GM19438 (cell line): ENCODE data around the gene PTPN14.
A peak's percentile ranks its signal among the peaks of the same experiment; 100 is the strongest.

Experiments used
- ATAC-seq: cut with Tn5 transposase; IDR thresholded peaks from one replicate; pipeline ENCODE4 v1.9.1; 2021; ENCODE audit warnings: low read depth; ENCODE audit not compliant: unreplicated experiment

The PTPN14 gene

GRCh38 chr1:214439352-214440119 lies 111.9 kb downstream of the PTPN14 start:
- ATAC-seq: peak; percentile 76

- peak; percentile 39 for ATAC-seq
These were observed 112.9 kb downstream of the PTPN14 start for GRCh38 chr1:214438530-214438929.

- no peak for ATAC-seq
These were observed 113.3 kb downstream of the PTPN14 start for GRCh38 chr1:214438075-214438474.

- no peak for ATAC-seq
These were observed 115.5 kb downstream of the PTPN14 start for GRCh38 chr1:214435867-214436266.

DNA sequence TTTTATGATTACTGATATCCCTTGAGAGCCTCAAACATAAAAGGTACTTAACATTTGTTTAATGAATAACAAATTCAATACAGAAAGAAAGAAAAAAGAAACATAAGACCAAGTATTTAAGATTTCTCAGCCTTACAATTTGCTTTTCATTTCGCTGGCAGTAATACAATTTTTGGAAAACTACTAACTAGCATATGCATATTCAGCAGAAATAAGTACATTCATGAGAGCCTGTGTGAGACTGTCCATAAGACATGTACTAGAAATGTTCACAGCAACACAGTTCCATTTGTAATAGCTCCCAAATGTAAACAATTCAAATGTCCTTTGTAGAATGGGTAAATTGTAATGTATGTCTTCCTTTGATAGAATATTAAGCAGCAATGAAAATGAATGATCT lies 119.2 kb downstream of the PTPN14 start:
- ATAC-seq: no peak

DNA sequence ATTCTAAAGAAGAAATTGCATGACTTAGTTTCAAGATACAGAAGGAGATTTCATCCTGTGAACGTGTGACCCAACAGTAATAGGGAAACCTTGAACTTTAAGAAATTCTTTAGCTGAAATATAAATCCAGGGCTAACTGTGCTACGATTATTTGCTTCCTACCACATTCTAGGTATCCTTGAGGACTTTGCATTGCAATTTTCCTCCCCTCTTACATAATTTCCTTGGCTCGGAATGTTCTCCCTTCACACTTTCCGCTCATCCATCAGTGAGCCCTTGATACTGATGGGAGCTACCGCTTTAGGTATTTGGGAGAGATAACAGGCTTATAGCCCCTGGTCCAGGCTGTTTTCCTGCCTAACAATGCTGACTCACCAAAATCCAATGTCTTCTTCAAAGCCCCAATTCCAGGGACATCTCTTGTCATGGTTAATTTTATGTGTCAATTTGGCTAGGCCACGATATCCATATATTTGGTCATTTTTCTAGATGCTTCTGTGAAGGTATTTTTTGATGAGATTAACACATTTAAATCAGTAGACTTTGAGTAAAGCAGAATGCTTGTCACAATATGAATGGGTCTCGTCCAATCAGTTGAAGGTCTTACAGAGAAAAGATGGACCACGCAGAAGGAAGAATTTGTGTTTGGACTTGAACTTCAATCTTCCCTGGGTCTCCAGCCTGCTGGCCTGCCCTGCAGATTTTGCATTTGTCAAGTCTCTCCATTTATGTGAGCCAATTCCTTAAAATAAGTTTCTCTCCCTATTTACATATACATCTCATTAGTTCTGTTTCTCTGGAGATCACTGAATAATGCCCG lies 121.2 kb downstream of the PTPN14 start:
- ATAC-seq: no peak

- ATAC-seq: peak; percentile 97
These were observed 123.5 kb downstream of the PTPN14 start for GRCh38 chr1:214427871-214428277.

DNA sequence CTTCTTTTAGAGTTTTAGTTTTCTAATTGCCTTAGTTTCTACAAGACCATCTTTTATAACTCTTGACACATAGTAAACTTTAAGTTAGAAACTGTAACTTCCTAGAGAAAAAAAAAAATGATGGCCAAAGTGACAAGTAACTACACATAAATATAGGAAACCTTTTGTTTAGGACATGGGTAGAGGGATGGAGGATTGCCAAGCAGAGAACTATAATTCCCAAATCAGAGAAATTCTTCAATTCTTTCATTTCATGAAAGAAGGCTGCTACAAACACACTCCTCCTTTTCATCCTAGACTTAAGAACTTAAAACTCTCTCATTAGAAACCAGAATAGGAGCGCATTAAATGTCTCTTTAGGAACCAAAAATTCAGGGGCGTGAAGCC lies 125.0 kb downstream of the PTPN14 start:
- ATAC-seq: no peak

DNA sequence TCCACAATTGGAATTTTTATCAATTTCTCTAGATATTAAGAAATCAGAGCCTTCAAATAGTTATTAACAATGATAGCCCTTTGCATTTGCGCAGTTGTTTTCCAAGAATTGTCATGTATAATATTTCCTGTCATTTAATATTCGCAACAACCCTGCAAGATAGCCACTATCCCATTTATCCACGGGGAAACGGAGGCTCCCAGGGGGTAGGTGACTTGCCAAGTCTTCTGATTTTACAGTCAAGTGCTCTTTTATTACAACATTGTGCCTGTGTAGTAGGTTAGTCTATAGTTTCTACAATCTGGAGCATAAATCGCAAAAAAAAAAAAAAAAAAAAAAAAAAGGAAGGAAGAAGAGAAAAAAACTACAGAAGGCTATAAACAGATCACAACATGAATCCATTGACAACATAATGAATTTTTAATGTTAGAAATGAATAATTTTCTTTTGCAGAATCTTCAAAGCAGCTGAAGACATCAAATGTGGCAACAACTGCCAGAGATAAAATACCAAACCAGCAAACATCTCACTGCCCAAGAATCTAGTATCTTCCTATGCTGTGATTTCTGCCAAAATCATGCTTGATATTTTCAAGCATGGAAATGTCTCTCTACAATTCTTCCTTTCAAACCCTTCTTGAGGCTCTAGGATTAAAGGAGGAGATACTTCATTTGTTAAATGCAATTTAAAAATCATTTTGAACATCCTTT lies 125.5 kb downstream of the PTPN14 start:
- no peak for ATAC-seq

GRCh38 chr1:214425101-214425500 lies 126.3 kb downstream of the PTPN14 start:
- no peak for ATAC-seq

GRCh38 chr1:214423045-214423444 lies 128.4 kb downstream of the PTPN14 start:
- ATAC-seq: no peak

DNA sequence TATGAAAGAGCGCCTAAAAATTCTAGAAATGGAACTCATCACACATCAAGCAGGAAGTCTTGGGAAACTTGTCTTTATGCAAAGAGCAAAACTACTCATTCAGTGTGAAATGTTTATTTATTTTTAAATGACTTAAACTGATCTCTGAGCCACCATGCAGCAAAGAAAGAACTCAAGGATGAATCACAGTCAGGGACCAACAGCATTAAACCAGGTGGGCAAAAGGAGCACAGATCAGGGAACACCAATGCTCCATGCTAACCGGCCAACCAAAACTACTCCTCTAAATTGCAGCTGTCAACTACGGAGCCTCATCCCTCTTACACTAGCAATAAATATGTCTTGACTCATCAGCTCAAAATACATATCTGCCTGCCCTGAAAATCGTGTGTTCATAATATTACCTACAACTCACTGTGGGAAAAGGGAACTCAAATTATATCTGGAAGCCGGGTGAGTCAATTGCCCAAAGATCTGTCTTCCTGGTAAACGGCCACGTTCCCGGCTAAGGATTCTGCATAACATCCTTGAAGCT lies 129.2 kb downstream of the PTPN14 start:
- no peak for ATAC-seq

- no peak for ATAC-seq
These were observed 130.6 kb downstream of the PTPN14 start for GRCh38 chr1:214420833-214421232.

DNA sequence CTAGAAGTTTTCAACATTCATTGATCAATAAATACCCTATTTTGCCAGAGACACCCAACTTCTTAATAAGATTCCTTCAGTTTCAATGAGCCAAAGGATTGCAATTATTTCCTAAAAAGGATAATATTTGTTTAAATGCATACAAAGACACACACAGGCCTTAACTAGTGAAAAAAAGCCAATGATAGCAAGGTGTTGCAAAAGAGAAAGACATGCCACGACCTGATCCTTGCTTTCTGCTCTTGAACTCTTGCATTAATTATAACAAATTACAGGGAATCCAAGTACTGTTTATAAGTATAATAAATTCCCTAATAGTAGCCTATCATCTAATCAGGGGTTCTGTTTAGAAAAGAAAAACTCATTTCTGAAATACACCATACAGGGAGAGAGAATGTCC lies 131.1 kb downstream of the PTPN14 start:
- ATAC-seq: no peak

DNA sequence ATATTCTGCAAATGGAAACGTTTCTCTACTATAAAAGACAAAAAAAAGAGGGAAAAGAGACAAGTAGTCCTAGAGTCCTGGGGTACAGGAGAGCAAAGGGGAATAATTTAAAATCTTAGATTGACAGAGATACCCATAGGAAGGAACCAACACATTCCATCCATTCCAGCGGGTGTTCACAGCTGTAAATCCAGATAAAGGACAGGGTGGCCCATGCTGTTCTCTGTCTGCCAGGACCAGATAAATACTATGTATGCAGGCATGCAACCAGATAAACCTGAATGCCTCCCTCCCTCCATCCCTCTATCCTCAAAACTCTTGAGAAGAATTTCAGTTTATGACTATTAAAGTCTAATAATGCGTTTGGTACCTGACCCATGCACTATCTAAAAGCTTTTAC lies 131.8 kb downstream of the PTPN14 start:
- no peak for ATAC-seq

GRCh38 chr1:214418391-214418790 lies 133.0 kb downstream of the PTPN14 start:
- ATAC-seq: no peak

DNA sequence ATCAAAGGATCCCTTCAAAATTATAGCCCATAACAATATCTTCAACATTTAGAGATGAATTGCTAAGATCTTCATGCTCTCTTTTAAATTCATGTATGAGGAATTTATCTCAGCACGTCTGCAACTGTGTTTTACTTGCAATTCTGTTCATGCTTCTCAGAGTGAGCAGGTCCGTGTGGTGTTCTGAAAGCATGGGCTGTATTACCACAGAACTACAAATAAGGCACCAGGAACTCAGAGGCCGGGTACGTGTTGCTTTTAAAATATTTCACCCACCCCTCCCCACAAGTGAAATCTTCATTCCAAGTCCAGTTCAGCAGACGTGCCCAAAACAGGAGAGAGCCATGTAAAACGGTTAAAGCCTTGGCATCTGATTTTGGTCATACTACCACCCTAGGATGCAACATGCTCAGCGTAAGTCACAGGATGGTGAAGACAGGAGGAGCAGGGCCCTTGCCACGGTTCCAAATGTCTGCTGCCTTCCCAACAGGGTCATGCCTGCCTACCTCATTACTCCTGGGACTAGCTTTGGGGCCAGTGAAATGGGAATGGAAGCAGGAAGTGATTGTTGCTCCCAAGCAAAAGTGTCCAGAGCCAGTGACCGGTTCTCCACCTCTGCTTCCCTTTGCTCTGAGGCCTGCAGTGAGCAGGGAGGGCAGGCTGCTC lies 133.7 kb downstream of the PTPN14 start:
- ATAC-seq: no peak

DNA sequence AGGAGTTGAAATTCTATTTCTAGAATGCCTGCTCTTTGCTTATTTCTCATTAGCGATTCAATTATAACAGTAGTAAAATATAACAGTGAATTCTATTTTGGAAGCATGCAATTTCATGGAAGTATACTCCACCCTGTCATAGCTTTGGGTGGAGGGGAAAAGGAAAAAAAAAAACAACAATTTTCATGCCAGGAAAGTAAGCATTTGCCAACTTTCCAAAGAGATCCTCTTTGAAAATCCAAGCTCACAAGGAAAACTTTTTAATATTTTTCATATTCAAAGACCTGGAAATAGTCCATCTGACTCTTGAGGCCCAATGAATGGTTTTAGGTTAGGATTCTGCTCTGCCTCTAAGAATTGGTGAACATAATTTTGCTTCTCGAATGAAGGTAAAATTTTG lies 134.5 kb downstream of the PTPN14 start:
- no peak for ATAC-seq

DNA sequence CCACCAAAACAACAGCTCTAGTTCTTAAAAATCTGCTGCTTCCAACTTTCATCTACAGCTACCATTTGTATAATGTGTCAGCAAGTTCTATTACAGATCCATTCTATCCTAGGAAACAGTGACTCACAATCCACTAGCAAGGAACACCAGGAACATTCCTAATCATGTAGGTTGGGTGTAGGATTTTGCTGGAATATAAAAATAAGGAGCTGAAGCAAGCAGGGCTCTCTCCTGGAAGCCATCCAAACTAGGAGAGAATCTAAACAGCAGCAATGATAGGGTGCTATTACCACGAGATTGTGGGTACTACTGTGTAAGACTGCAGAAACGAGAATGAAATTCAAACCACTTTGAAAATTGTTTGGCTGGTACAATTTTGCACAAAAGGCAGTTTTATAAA lies 135.0 kb downstream of the PTPN14 start:
- no peak for ATAC-seq

GRCh38 chr1:214415131-214415530 lies 136.3 kb downstream of the PTPN14 start:
- no peak for ATAC-seq

DNA sequence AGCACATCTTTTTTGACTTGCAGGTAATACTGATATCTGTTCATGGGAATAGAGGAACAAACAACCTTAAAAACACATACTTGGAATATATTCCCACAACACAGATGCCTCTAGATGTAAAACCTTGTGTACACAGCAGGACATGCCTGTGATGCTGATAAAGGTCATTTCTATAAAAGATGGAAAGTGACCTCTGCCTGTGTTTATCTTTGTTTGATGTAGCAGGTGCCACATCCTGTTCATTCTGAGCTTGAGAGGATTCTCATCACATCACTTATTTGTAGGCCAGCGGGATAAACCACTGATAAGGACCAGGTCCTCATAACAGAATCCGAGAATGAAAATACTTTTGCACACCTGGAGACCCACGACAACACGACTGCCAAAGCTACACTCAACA lies 136.7 kb downstream of the PTPN14 start:
- ATAC-seq: no peak
